ENCODE measurements around the gene STK11.
"Not testable (repeated sequence)": the region's sequence is repeated elsewhere in the genome, so short reads cannot be mapped to it uniquely, and the experiment has no call there.

STK11 gene

GRCh38 chr19:1199531-1199930 is 6.0 kb upstream of the STK11 start:
- H3K4me3 ChIP-seq (ENCODE audit: low read depth, low read length): no peak overlapping the region
- TF ChIP-seq, protein P1, sequence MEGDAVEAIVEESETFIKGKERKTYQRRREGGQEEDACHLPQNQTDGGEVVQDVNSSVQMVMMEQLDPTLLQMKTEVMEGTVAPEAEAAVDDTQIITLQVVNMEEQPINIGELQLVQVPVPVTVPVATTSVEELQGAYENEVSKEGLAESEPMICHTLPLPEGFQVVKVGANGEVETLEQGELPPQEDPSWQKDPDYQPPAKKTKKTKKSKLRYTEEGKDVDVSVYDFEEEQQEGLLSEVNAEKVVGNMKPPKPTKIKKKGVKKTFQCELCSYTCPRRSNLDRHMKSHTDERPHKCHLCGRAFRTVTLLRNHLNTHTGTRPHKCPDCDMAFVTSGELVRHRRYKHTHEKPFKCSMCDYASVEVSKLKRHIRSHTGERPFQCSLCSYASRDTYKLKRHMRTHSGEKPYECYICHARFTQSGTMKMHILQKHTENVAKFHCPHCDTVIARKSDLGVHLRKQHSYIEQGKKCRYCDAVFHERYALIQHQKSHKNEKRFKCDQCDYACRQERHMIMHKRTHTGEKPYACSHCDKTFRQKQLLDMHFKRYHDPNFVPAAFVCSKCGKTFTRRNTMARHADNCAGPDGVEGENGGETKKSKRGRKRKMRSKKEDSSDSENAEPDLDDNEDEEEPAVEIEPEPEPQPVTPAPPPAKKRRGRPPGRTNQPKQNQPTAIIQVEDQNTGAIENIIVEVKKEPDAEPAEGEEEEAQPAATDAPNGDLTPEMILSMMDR (conservative IDR thresholded peaks at IDR 0.05; ENCODE audit: low read depth, low read length): no peak
- DNase-seq (ENCODE audit: low read depth): no peak

GRCh38 chr19:1200614-1201013 is 5.0 kb upstream of the STK11 start:
- DNase-seq (ENCODE audit: low read depth); H3K4me3 ChIP-seq (ENCODE audit: low read depth, low read length): not testable (repeated sequence)

GRCh38 chr19:1206150-1206863 is 729 bp downstream of the STK11 start:
- no peak for DNase-seq (ENCODE audit: low read depth)
- peak overlapping the region; percentile 73 for H3K4me3 ChIP-seq (ENCODE audit: low read depth, low read length)
- TF ChIP-seq, protein P1 (conservative IDR thresholded peaks at IDR 0.05; ENCODE audit: low read depth, low read length): no peak

DNA sequence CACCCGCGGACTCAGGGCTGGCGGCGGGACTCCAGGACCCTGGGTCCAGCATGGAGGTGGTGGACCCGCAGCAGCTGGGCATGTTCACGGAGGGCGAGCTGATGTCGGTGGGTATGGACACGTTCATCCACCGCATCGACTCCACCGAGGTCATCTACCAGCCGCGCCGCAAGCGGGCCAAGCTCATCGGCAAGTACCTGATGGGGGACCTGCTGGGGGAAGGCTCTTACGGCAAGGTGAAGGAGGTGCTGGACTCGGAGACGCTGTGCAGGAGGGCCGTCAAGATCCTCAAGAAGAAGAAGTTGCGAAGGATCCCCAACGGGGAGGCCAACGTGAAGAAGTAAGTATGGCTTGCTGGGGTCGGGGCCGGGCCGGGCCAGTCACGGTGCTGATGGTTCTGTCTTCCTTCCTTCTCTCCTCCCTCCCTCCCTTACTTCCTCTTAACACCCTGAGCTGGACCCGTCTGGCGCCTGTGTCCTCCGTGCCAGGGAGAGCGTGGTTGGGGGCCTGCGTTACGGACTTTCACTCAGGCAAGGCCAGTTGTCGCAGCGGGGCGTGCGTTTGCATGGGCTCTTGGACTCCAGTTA is 1.4 kb downstream of the STK11 start:
- TF ChIP-seq, protein P1 (conservative IDR thresholded peaks at IDR 0.05; ENCODE audit: low read depth, low read length): no peak
- DNase-seq (ENCODE audit: low read depth): no peak
- H3K4me3 ChIP-seq (ENCODE audit: low read depth, low read length): peak overlapping the region; percentile 73

DNA sequence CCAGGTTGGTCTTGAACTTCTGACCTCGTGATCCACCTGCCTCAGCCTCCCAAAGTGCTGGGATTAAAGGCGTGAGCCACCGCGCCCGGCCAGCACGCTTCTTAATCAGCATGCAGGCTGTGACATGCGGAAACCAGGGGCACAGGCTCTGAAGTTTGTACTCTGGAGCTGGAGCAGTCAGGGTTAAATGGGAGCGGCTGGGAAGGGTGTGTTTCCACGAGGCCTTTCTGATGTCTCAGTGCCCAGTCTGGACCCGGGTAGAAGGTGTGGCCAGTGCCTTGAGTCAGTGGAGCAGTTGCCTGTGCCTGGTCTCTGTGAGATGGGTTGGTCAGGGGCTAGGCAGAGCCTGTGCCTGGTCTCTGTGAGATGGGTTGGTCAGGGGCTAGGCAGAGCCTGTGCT is 3.3 kb downstream of the STK11 start:
- H3K4me3 ChIP-seq (ENCODE audit: low read depth, low read length); DNase-seq (ENCODE audit: low read depth): not testable (repeated sequence)

DNA sequence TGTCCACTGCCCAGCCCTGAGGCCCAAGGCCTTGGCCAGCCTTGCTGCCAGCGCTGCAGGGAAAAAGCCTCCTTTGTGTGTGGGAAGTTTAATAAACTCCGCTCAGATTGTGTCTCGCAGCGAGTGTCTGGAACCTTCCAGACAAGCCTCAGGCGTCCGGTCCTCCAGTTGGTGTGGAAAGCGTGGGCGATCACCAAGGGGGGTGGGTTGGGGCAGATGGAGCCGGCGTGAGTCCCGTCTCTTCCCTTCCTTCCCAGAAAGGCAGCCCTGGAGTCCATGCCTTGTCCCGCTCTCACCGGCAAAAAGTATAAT is 4.6 kb downstream of the STK11 start:
- DNase-seq (ENCODE audit: low read depth): no peak
- TF ChIP-seq, protein P1 (conservative IDR thresholded peaks at IDR 0.05; ENCODE audit: low read depth, low read length): no peak
- H3K4me3 ChIP-seq (ENCODE audit: low read depth, low read length): no peak overlapping the region

GRCh38 chr19:1211494-1212234 is 6.1 kb downstream of the STK11 start:
- TF ChIP-seq, protein P1 (conservative IDR thresholded peaks at IDR 0.05; ENCODE audit: low read depth, low read length): no peak
- DNase-seq (ENCODE audit: low read depth): no peak
- H3K4me3 ChIP-seq (ENCODE audit: low read depth, low read length): no peak overlapping the region
